ENCODE data around the gene LITAF.

- TF ChIP-seq POLR2A (IDR thresholded peaks at IDR 0.05) (no peak), CTCF (IDR thresholded peaks at IDR 0.05) (no peak), EP300 (IDR thresholded peaks at IDR 0.05) (no peak)
Observed at GRCh38 chr16:11572301-11572995, 14.3 kb downstream of the LITAF start.
